ENCODE measurements around the gene THAP9.

DNA sequence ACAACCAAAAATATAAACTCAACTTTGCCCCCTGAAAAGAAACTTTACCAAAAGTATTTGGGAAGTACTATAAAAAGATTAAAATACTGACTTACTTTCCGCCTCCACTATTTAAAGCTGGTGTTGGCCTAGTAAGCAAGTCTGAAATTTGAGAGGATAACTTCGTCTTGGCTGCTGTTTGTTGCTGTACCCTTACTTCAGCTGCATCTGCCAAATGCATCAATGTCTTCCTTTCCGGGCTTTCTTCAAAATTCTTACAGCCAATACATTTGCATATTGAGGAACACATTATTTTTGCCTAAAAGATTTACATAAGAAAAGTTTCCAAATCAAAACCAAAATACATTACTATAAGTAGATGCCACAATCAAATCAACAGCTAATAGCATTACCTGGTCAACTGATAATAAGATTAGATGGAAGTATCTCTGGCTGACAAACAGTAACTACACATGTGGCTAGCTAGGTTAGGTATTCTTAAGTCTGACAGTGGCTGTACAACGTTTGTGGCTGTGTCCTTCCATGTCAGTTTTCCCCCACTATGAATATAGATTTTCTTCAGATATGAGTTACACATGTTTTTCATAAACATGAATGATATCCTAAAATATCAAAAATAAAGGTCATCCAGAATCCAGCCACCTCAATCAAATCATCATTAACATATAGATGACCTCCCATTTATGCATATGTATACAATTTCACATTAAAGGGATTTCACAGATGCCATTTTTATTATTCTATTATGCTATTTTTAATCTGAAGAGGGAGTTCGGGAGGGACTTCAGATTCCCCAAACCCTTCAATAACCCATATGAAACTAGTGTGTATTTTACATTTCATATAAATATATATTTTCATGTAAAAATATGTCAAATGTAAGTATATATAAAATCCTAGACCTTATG, 30.6 kb downstream of the THAP9 start:
- TF ChIP-seq, protein P1, sequence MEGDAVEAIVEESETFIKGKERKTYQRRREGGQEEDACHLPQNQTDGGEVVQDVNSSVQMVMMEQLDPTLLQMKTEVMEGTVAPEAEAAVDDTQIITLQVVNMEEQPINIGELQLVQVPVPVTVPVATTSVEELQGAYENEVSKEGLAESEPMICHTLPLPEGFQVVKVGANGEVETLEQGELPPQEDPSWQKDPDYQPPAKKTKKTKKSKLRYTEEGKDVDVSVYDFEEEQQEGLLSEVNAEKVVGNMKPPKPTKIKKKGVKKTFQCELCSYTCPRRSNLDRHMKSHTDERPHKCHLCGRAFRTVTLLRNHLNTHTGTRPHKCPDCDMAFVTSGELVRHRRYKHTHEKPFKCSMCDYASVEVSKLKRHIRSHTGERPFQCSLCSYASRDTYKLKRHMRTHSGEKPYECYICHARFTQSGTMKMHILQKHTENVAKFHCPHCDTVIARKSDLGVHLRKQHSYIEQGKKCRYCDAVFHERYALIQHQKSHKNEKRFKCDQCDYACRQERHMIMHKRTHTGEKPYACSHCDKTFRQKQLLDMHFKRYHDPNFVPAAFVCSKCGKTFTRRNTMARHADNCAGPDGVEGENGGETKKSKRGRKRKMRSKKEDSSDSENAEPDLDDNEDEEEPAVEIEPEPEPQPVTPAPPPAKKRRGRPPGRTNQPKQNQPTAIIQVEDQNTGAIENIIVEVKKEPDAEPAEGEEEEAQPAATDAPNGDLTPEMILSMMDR (conservative IDR thresholded peaks at IDR 0.05; ENCODE audit: low read depth, low read length): no peak
- no peak for TF ChIP-seq EZH2phosphoT487 (IDR thresholded peaks at IDR 0.05; ENCODE audit: borderline replicate concordance, low read length)
- no peak for TF ChIP-seq EZH2 (IDR thresholded peaks at IDR 0.05; ENCODE audit: low read length, unreplicated experiment)

Measured in PC-3 (cell line).